HEK293T (cell line): ENCODE results near the gene PCYT2.

Experiments
- BHLHE40 ChIP-seq: fragments of 450-650 bp; IDR thresholded peaks from 2 replicates; pipeline ENCODE4 v1.6.1; 2016; ENCODE audit warnings: mild to moderate bottlenecking, moderate library complexity, borderline replicate concordance
- FOXM1 ChIP-seq: fragments of 450-650 bp; IDR thresholded peaks from 2 replicates; pipeline ENCODE4 v1.6.1; 2017; ENCODE audit warnings: mild to moderate bottlenecking, borderline replicate concordance
- L3MBTL2 ChIP-seq: fragments of 450-650 bp; conservative IDR thresholded peaks from 2 replicates; pipeline ENCODE4 v1.6.1; 2016; ENCODE audit warnings: mild to moderate bottlenecking
- NFRKB ChIP-seq: fragments of 450-650 bp; IDR thresholded peaks from 2 replicates; pipeline ENCODE4 v1.6.1; 2016; ENCODE audit warnings: mild to moderate bottlenecking, moderate library complexity

DNA sequence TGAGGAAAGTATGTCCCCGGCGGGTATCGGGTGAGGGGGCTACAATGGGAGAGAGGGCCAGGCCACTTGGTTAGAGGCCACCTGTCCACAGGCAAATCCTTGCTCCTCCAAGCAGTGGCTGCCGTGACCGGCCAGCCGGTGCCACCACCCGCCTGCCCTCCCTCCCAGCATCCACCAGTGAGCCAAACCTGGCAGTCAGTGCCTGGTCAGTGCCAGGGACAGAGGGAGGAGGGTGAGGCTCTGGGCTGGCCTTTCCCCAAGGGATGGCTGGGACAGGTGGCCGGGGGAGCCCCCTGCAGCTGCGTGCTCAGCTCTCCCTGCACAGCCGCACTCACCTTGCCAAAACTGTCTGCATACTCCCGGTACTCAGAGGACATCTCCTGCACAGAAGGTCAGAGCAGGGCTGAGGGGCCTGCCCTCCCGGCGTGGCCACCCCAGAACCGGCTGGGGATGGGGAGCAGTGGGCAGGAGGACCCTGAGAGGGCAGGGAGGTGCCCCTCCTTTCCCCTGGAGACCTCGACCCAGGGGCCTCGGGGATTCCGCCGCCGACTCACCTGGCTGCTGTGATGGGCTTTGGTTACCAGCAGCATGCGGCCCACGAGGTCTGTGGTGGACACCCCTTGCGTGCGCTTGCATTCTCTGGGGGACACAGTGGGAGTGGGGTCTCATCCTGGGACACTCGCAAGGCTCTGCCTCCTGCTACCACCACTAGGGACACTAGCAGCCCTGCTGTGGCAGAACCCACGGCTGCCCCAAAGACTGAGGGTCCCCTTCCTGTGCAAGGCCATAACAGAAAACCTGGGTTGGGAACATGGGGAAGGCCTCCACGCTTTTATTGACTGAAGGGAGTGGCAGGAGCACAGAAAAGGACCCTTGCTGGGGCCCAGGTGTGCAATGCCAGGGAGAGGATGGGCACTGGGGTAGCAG is 3.7 kb downstream of the PCYT2 start:
- no peak for TF ChIP-seq NFRKB
- TF ChIP-seq FOXM1: no peak
- TF ChIP-seq BHLHE40: no peak
- no peak for TF ChIP-seq L3MBTL2
